Ammon's horn (tissue), 1 donor: ENCODE results near the gene FAF1.
A peak's percentile ranks its signal among the peaks of the same experiment; 100 is the strongest.
"Not testable (repeated sequence)": the region's sequence is repeated elsewhere in the genome, so short reads cannot be mapped to it uniquely, and the experiment has no call there.

ENCODE experiments used
- DNase-seq: peaks from one replicate; pipeline ENCODE4 v3.0.0-alpha.2; 2016; ENCODE audit warnings: low spot score

The FAF1 gene

DNA sequence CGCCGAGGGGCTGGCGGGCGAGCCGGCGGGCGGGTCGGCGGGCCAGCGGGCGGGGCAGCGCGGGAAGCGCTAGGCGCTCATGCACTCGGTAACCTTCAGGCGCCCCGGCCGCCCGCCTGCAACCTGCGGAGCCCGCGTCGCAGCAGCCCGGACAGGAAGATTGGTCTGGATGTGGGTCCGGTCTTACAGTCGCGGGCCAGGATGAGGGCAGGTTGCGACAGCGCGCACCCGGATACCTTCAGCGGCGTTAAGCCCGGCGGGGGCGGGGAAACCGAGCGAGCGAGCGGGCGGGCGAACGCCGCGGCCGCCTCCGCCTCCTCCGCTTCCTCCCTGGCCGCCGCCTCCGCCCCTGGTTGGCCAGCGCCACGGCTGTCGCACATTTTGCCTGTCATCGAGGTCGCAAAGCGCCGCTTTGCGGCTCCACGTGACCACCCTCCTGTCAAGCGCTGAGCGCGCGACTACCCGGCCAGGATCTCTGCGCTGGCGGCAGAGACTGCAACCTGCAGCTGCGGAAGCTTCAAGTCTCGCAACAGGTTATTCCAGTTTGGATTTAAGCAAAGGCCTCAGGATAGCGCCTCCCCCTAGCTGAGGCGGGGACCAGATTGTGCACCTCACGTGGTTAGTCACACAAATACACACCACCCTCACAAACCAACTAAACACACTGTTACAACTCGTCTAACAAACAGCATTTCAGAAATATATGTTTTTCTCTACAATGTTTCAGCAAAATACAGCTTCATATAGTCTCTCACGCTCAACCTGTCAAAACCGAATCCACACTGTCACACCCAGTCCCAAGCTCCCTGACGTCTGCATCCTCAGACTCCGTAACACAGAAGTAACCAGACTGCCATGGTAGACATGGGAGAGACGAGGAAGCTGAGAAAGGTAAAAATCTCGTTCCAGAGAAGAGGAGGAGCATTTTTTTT is at the start of gene FAF1:
Gene FAF1 (minus strand): TSS at position 355 of the 932 bp plus-strand sequence. CDS start 456 bp downstream, outside the sequence.
- peak; percentile 96 for DNase-seq

- DNase-seq = no peak
These were observed 49.3 kb upstream of the FAF1 start for GRCh38 chr1:51009381-51009780.

GRCh38 chr1:51005549-51005948 is 45.5 kb upstream of the FAF1 start:
- not testable (repeated sequence) for DNase-seq

- DNase-seq = no peak
These were observed 42.4 kb upstream of the FAF1 start for GRCh38 chr1:51002516-51002915.

DNA sequence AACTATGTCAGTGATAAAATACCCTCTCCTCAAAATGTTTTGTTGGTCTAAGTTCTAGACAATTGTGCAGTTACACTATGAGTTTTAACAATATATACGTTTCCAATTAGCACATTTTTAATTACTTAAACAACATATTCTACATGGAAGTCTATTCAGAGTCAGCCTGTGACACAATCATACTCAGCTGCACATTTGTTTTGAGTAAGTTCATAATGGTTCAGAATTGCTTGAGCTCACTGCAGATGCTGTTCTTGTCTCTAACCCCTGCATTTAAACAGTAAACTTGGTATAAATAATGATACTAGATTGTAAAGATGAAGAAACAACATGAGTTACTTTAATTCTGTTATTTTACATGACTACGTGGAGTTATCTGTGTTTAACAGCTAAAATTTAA is 40.6 kb upstream of the FAF1 start:
- DNase-seq = no peak

DNA sequence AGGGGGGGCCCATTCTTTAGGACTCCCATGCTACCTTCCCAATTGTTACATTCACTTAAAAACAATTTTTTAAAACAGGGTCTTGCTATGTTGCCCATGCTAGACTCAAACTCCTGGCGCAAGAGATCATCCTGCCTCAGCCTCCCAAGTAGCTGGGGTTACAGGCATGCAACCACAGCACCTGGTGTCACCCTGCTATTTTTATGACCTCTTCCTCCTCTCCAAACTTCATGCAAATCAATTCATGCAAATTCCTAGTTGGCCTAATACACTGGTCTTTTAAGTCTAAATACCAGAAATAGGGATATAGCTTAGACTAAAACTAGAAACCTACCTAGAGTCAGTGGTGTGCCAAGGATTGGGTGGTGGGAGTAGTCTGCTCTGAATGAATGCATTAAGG is 40.1 kb upstream of the FAF1 start:
- no peak for DNase-seq

DNA sequence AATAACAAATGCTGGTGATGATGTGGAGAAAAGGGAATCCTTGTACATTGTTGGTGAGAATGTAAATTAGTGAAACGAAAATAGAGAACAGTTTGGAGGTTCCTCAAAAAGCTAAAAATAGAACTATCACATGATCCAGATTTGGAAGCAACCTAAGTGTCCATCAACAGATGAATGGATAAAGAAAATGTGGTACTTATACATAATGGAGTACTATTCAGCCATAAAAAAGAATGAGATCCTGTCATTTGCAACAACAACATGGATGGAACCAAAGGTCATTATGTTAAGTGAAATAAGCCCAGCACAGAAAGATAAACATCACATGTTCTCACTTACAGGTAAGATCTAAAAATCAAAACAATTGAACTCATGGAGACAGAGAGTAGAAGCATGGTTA is 39.3 kb upstream of the FAF1 start:
- DNase-seq = not testable (repeated sequence)

GRCh38 chr1:50996083-50996482 is 36.0 kb upstream of the FAF1 start:
- DNase-seq = no peak

DNA sequence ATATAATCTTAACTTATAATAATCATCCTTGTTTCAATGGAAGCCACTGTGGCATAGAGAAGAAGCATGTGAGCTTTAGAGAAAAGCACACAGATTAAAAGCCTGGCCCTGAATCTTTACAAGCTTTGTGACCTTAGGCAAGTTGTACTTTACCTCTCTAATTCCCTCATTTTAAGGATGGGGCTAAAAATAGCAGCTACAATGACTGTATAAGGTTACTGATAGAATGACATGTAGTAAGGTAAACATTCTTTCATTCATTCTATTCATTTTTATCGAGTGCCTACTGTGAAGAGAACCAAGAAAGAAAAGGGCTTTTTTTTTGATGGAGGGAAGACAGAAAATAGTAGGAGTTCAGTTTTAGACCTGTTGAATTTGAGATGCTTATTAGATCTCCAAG is 35.6 kb upstream of the FAF1 start:
- DNase-seq = no peak

DNA sequence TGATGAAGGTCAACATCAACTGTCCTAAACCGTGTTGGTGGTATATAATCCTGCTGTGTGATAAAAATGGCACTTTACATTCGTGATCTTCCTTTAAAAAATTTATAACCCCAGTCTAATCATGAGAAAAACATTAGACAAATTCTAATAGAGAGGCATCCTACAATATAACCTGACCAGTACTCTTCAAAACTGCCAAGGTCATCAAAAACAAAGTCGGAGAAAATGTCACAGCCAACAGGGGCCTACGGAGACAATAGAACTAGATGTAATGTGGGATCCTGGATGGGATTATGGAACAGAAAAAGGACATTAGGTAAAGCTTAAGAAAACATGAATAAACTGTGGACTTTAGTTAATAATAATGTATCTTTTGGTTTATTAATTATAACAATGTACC is 34.9 kb upstream of the FAF1 start:
- no peak for DNase-seq

DNA sequence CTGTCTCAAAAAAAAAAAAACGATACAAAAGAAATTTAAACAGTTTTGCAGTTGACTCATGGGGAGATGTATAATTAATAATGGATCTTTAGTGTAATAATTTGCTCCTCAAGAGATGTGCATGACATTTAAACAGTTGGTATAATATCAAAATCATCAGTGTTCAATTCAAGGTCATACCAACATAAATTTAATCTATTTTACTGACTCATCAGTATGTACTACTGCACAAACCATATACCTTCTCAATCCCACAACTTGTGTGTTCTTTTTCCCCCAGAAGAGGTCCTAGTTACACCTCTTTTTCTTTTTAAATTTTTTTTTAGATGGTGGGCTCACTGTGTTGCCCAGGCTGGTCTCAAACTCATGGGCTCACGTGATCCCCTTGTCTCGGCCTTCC is 33.6 kb upstream of the FAF1 start:
- no peak for DNase-seq

GRCh38 chr1:50992532-50993318 is 32.7 kb upstream of the FAF1 start:
- no peak for DNase-seq

- DNase-seq = no peak
These were observed 29.6 kb upstream of the FAF1 start for GRCh38 chr1:50989694-50990093.

DNA sequence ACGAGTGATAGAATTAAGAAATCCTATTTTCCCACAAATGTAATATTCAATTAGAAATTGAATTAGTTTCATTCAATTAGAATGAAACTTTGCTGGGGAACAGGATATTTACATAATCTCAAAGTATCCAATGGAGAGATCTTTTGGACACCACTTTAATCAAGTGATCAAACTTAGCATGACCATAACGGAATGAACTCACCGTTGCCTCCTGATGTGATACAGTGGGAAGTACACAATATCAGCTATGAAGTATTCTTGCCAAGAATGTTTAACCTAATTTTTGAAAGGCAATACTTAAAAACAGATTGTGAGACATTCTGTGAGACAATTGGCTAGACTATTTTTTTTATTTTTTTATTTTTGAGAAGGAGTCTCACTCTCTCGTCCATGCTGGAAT is 26.6 kb upstream of the FAF1 start:
- DNase-seq = no peak

DNA sequence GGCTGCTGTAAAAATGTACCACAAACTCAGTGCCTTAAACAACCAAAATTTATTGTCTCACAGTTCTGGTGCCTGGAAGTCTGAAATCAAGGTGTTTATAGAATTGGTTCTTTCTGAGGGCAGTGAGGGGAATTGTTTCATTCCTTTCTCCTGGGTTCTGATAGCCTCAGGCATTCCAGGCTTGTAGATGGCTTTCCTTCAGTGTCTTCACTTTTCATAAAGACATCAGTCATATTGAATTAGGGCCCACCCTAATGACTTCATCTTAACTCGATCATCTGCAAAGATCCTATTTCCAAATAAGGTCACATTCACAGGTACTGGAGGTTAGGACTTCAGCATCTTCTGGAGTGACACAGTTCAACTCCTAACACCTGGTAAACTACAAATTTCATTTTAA is 25.0 kb upstream of the FAF1 start:
- no peak for DNase-seq

GRCh38 chr1:50983219-50983802 is 23.2 kb upstream of the FAF1 start:
- no peak for DNase-seq

GRCh38 chr1:50982611-50983010 is 22.5 kb upstream of the FAF1 start:
- DNase-seq = no peak

GRCh38 chr1:50981741-50982140 is 21.7 kb upstream of the FAF1 start:
- DNase-seq = peak; percentile 42

DNA sequence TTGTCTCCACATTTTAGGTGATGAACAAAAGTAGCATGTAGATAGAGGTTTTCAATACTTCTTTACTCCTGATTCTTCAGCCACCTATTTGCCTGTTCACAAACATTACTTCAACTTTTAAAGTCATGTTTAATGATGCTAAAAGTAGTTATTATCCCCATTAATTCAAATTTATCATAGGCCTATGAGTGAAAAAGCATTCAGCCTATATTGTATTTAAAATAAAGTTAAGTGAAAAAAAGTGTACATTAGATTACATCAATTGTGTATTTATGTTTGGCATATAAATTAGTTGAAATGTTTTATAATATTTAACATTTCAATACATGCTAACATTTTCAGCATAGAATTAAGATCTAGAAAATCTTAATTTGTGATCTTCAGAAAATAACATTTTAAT is 20.4 kb upstream of the FAF1 start:
- DNase-seq = no peak

- DNase-seq = no peak
These were observed 19.9 kb upstream of the FAF1 start for GRCh38 chr1:50979937-50980336.

DNA sequence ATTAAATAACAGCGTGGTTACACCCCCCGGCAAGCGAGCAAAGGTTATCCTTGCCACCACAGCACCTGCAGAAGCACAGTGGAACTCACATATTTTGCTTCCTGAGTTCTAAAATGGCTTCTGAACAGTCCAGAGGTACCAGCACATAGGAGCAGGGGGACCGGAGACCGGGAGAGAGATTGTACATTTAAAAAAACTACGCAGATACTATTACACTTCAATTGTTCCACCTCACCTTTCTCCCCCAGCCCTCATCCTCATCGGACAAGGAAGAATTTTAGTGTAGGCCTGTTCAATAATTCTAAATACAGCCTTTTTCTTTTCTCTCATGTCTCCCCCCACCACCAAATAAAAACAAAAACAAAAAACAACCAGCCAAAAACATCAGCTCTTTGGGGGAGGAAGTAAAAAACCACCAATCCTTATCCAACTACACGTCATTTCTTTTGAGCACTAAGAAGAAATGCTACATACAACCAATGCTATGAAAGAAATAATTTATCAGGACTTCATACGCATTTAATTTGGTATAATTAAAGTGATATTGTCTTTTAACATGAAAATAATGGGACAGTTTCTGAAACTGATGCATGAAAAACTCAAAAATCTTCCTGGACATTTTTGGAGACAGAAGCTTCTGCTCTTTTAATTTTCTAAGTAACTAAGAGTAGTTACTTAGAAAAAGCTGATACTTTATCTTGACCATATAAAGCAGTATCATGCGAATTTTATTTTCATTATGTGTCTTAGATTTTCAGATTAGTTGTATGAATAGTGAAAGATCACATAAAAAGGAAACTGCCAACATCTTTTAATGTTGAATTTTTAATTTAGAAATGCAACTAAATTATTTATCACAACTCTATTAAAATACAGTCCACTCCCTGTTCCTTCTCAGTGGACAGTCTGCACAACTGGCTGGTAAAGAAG is 19.1 kb upstream of the FAF1 start:
- DNase-seq = peak; percentile 7
